CD4-positive, alpha-beta T cell treated with Interleukin-6 at 100 ng/mL for 8 hours (primary cell): ENCODE data around the gene MST1R.

ENCODE experiments used
- DNase-seq: peaks from one replicate; pipeline ENCODE4 v3.0.0-alpha.2; 2020; ENCODE audit warnings: mixed read lengths, low spot score

MST1R gene

DNA sequence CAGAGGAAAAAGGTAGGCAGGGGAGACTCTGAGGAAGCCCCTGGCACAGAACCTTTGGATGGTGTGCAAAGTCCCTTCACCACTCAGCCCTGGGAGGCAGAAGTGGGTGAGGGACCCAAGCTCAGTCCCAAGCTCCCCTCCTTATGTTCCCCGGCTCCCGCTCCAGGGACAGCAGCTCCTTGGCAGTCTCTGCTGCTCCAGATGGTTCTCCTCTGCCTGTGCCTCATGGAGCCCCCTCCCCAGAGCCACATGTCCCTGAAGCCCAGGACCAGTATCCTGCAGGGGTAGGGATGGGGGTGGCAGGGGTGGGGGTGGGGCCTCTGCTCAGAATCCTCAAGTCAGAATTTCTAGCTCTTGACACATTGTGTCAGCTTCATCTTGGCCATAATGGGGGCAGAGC, 26.0 kb downstream of the MST1R start:
- no peak for DNase-seq

DNA sequence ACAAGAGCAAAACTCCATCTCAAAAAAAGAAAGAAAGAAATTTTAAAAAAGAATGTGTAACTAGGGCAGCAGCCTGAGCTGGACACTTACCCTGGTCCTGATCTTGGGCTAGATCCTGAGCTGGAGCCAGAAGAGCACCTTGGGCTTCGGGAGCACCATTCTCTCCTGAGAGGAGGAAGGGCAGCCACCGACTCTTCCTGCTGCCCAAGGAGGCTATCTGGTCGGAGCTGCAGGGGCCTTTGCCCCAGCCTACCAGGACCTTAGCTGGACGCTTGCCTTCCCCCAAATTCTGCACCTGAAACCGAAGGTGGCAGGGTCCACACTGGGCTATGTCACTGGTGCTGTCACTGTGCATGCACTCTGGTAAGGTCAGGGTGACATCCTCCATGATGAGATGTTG, 27.1 kb downstream of the MST1R start:
- no peak for DNase-seq

DNA sequence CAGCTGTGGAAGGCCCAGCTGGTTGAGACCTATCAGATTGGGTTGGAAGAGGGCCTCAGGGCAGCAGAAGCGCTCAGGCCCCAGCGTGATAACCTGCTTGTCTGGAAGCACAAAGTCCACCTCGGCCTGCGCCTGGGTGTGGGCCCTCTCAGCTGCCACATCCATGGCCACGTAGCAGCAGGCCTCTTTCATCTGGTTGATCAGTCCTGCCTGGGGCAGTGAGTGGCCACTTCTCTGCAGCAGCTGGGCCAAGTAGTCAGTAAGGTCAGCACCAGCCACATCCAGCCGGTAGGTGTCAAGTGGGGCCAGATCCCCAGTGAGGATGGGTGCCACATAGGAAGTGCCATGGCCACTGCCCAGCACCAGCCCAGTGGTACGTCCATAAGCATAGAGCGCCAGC, 30.1 kb downstream of the MST1R start:
- DNase-seq: no peak

- no peak for DNase-seq
Measured at GRCh38 chr3:49872801-49873281, 30.8 kb downstream of the MST1R start.

- DNase-seq: no peak
Measured at GRCh38 chr3:49871531-49872153, 32.0 kb downstream of the MST1R start.

DNA sequence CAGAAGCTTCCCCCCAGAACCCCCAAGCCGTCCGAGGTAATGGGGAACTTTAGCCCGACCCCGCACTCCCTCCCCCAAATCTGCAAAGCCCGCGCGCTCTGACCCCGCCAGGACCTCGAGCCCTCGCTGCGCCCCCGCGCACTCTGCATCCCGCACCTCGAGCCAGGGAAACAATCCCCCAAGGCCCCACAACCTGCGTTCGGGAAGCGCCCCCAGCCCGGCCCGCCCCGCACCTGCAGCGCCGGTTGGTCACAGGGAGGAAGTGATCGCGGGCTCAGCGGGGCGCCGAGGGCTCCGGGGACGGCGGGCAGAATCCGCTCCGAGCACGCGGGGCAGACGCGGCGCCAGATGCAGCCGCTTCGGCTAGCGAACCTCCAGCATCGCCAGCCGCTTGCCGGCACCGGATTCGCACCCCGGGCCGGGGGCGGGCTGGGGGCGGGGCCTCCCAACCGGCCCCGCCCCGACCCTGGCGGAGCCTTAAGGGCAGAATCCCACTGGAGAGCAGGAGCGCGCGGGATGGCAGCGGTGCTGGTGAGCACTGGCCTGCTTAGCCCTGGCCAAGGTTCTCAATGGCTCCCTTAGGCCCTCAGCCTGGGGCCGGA, 34.0 kb downstream of the MST1R start, which contains the start of gene CAMKV:
TSS of gene CAMKV (minus strand) at position 382 of the 602 bp plus-strand sequence. CDS start 7,518 bp downstream, outside the sequence.
- peak; percentile 15 for DNase-seq

DNA sequence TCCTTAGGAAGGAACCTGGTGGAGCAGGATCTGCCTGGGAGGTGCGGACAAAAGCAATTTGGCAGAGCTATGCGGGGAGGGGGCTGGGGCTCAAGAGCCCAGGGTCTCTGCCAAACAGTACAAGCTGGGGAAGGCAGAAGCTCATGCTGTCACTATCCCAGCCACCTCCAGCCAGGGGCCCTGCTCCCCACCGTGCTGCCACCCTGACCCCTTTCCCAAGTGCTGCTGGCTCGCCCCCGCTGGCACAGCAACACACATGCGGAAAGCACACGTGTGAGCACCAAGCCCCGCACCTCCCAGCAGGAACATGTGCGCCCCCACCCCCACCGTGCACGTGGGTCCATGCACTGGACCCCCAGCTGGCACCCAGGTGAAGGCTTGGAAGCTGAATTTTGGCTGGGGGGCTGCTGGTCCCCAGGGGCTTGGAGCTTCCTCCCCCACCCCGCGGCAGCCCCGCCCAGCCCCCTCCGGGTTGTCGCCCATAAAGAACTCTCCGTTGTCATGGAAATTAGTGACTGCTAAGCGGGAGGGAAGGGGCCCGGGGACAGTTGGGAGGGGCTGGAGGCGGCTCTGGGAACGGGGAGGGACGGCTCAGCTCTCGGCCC, 34.7 kb downstream of the MST1R start:
- DNase-seq: no peak

- no peak for DNase-seq
Measured at GRCh38 chr3:49867871-49868321, 35.8 kb downstream of the MST1R start.

DNA sequence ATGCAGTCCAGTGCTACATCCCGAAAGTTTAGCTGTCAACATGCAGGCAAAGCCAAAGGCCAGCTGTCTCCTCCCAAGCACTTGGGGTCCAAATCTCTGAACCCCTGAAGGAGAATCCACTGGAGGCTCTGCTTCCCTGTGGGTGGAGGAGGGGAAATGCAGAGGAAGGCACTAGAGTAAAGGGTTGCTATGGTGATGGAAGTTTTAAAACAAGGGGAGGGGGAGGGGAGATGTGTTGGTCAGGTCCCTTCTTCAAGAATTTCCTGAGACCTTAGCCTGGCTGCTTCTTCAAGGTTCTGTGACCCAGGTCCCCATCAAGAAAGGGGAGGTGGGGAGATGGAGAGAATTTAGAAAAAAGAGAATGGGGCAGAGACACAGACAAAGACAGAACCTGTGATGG, 36.3 kb downstream of the MST1R start:
- no peak for DNase-seq

DNA sequence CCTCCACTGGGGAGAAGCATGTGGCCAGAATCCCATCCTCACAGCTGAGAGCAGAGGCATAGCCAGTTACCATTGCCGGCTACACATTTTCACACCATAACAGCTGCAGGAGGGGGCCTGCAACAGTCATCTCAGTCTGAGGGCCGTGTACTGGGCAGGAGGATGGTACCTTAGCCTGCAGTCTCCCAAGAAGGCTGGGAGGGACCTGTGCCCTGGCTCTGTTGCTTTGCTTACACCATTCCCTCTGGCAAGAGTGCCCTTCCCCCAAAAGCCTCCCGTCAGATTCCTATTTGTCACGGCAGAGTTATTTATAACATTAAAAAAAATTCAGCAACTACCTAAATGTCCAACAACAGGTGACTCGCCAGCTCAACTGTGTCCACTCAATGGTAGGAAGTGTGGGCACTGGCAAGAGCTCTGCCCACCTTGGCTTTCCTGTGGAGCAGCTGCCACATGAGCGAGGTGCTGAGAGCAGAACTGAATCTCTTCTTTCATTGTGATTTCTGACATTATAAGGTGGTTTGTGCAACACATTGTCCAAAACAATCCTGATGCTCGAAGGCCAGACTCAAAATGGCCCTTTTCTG, 38.4 kb downstream of the MST1R start:
- DNase-seq: no peak

- DNase-seq: no peak
Measured at GRCh38 chr3:49864505-49864904, 39.2 kb downstream of the MST1R start.

DNA sequence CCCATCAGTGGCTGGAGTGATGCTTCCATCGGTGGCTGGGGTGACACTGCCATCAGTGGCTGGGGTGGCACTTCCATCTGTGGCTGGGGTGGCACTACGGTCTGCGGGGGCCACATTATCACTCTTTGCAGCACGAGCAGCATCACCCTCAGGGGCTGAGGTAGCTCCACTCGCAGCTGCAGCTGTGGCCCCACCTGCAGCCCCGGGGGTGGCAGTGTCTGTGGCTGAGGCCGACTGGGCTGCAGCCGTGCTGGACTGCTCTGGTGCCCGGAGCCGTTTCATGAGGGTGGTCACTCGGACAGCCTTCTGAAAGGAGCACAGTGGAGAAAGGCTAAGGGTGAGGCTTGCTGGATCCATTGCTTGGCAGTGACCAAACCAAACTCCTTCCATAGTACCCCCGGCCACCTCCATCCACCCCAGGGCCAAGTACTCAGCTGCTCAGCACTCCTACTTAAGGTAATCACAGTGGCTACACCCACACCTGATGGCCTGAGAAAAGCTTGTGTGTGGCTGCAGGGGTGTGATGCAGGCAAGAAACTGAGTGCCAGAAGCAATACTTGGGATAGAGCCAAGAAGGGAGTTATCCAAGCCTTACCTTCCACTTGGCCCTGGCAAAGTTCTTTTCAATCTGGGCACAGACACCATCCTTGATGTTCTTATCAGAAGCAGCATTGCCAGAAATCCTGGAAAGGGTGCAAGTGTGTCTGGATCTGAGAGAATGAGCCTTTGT, 43.9 kb downstream of the MST1R start:
- no peak for DNase-seq

- peak; percentile 92 for DNase-seq
Measured at GRCh38 chr3:49856181-49857005, 47.3 kb downstream of the MST1R start, which contains the start of gene TRAIP. TSS of gene TRAIP (minus strand) at chr3:49856564. CDS start at chr3:49856453, 111 bp downstream.

GRCh38 chr3:49855662-49856061, 48.0 kb downstream of the MST1R start:
- no peak for DNase-seq

DNA sequence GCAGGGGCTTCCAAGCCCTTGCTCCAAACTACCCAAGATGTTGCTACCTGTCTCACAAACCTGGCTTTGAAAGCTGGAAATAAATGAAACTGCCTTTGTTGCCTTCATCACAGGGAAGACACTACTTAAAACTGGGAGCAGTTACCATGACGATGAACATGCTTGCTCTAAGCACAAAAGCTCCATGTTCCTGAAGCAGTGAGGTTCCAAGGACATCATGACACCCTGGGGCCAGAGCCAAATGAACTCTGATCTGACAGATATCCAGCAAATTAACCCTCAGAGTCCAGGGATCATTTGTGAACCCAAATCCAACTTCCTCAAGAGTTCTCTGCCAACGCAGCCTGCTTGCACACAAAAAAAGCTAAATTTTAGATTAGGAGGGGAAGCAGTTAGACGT, 58.0 kb downstream of the MST1R start:
- DNase-seq: no peak

DNA sequence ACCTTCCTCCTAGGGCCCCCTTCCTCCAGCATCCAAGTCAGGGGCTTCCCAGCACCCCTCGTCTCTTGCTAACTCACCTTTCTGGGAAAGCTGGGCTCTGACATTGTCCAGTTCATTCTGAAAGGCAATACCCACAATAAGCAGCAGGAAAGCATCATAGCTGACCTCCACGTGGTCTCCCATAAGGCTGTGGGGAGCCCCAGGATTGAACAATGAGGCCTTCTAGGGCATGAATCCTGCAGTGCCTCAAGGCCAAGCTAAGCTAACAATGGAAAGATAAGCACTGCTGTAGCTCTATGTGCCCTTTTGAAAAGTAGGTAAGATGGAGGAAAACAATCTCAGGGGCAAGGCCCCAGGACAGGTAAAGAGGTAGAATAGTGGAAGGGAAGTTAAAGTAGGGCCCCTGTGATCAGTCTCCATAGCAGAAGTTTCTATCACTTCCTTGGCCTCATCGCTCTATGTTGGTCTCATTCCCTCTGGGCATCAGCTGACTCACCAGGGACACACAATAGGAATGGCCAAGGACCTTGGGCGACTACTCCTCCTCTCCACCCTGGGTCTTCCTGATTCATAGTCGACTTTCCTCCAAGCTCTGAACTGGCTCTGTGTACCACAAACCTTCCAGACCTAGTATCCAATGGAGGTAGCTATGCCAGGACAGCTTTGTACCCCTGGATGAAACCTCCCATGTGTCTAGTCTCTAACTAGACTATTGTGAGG, 59.0 kb downstream of the MST1R start:
- DNase-seq: no peak

DNA sequence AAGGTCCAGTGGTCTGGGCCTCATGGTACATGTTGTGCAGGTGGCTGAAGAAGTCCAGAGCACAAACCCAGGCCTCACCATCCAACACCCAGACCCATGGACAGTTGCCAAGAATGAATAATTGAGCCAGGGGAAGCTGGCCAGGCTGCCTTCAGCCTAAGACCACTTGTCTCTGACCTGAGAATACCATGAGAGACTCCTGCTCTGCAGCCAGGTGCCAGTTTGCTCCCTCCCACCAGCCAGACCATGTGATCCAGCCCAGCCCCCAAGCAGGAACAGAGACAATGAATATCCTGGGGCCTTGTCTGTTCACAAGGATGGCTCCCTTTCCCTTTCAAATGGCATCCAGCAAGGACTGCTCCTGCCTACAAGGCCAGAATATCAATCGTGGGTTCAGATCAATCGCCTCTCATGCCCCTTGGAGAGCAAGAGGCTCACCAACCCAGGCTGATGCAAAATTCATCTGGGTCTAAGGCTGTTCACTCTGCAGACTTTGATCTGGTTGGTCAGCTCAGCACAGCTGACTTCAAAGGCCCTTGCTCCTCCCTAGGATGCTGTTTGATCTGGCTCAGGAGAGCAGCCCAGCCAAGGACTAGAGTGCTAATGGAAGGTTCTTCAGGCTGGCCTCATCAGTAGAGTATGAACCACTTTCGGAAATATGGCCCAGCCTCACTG, 60.7 kb downstream of the MST1R start:
- DNase-seq: no peak

- no peak for DNase-seq
Measured at GRCh38 chr3:49841806-49842205, 61.9 kb downstream of the MST1R start.

DNA sequence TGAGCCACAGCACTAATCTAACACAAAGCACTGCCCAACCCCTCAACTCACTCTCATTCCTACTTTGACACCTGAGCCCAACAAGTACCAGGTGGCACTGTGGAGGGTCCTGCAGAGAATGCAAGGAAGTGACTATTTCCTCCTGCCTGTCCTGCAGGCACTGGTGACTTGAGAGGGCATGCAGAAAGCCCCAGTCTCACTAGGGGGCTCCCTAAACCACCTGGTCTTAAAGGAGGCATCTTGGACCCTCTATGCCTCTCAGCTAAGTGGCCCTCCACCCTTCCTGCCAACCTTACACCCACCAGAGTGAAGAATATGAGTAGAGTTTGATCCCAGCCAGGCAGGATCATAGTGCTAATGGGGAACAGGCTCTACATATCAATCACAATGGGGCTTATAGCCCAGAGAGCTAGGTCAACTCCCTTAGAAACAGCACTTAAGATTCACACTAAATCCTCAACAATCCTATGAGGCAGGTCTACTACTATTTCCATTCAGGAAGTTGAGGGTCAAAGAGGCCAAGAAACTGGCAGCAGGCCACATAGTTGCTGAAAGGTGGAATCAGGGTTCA, 62.5 kb downstream of the MST1R start:
- no peak for DNase-seq

DNA sequence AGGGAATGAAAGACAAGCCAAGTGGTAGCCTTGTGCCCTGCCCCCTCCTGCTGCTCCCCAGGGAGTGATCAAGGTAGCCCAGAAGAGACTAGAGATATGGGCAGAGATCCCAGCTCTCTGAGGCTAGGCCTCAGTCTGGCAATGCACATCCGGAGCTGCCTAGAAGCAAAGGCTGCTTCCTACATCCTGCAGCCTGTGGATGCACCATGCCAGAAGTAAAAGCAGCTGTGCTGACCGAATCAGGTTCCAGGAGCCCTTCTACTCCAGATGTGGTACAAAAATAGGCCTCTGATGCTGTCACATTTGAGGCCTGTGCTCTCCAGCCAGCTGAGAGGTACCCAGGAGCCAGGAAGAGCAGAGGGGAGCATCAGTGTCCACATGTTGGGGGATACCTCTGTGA, 63.3 kb downstream of the MST1R start:
- DNase-seq: no peak
